ENCODE measurements around the gene CNTLN. TPM values are rescaled to one million over a fixed set of nuclear protein-coding genes. Genes with fewer than 3 reads are reported as not detected.

The CNTLN gene
- total and polyA plus RNA-seq, 2 of the 13 experiments (the other 11 are each of a cell fraction or from before 2014, with no cell fraction given) = 1.5 to 5.7 TPM

DNA sequence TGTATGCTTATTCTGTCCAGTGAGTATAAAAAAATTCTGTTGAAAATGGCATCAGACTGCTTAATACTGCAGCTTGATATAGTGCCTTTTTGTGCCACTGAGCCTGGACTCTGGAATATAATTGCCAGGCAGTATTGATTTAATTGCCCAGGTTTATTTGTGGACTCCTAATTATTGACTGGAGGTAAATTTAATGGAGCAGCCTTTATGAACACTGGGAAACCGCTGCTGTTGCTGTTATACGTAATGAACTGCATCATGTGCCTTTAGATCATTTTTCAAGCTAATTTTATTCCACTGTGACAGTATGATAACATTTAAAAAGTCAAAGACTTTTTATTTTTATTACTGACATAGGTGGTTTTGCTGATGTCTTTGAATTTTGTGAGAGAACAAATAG lies 353.8 kb downstream of the CNTLN start (continued):
- TF ChIP-seq, protein P1, sequence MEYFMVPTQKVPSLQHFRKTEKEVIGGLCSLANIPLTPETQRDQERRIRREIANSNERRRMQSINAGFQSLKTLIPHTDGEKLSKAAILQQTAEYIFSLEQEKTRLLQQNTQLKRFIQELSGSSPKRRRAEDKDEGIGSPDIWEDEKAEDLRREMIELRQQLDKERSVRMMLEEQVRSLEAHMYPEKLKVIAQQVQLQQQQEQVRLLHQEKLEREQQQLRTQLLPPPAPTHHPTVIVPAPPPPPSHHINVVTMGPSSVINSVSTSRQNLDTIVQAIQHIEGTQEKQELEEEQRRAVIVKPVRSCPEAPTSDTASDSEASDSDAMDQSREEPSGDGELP (IDR thresholded peaks at IDR 0.05; ENCODE audit: borderline replicate concordance, low read depth) = no peak
- TF ChIP-seq ZNF282 (IDR thresholded peaks at IDR 0.05; ENCODE audit: partially characterized antibody) = no peak
- no peak for TF ChIP-seq DR1 (CRISPR knock-in tag; IDR thresholded peaks at IDR 0.05)
- TF ChIP-seq, protein P2, sequence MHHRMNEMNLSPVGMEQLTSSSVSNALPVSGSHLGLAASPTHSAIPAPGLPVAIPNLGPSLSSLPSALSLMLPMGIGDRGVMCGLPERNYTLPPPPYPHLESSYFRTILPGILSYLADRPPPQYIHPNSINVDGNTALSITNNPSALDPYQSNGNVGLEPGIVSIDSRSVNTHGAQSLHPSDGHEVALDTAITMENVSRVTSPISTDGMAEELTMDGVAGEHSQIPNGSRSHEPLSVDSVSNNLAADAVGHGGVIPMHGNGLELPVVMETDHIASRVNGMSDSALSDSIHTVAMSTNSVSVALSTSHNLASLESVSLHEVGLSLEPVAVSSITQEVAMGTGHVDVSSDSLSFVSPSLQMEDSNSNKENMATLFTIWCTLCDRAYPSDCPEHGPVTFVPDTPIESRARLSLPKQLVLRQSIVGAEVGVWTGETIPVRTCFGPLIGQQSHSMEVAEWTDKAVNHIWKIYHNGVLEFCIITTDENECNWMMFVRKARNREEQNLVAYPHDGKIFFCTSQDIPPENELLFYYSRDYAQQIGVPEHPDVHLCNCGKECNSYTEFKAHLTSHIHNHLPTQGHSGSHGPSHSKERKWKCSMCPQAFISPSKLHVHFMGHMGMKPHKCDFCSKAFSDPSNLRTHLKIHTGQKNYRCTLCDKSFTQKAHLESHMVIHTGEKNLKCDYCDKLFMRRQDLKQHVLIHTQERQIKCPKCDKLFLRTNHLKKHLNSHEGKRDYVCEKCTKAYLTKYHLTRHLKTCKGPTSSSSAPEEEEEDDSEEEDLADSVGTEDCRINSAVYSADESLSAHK (CRISPR knock-in tag; IDR thresholded peaks at IDR 0.05; ENCODE audit: borderline replicate concordance) = no peak
- TF ChIP-seq ZNF660 (CRISPR knock-in tag; IDR thresholded peaks at IDR 0.05; ENCODE audit: borderline replicate concordance, low read depth) = no peak
- no peak for TF ChIP-seq CEBPB (IDR thresholded peaks at IDR 0.05; ENCODE audit: borderline replicate concordance, low read depth, low read length)

DNA sequence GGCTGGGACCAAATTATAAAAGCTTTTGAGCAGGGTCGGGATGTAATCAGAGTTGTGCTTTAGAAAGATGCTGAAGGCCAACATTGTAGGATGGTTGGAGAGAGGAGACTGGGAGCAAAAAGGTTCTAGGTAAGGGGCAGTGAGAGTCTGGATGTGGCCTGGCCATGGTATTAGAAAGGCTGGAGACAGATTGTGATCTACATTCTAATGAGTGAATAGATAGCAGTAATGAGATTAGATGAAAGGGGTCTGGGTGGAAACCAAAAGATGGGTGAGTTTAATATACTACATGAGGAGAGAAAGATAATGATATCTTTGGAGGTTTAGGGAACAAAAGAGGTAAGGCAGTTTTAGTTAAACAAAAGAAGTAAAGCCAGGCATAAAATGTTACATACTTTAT lies 355.3 kb downstream of the CNTLN start:
- FAIRE-seq (no peak), DNase-seq (ENCODE audit: low spot score) (no peak), ATAC-seq (no peak)
- Histone ChIP-seq H3K4me2 (ENCODE audit: low read depth, low read length) (no peak overlapping the region), H4K20me1 (ENCODE audit: insufficient read depth, low read length) (no peaks in the 10 kb centered on the region), H3K36me3 (replicated peaks in 1 of 2; ENCODE audit: control insufficient read depth in 1 of 2, insufficient read depth in 2 of 2, low read length in 2 of 2) (no peaks in the 10 kb centered on the region), H3K27ac (ENCODE audit: extremely low read length, insufficient read depth, low read length) (no peak overlapping the region), H2AFZ (ENCODE audit: low read length) (no peak overlapping the region), H3K9me3 (ENCODE audit: low read length) (no peaks in the 10 kb centered on the region), H3K4me1 (ENCODE audit: insufficient read depth, low read length) (no peaks in the 10 kb centered on the region), H3K9ac (ENCODE audit: insufficient read depth, low read depth, low read length) (no peak overlapping the region), H3K79me2 (ENCODE audit: insufficient read depth, low read length) (no peaks in the 10 kb centered on the region), H3K27me3 (ENCODE audit: control insufficient read depth in 1 of 2, insufficient read depth in 2 of 2, low read length in 2 of 2) (no peaks in the 10 kb centered on the region), H3K4me3 (replicated peaks in 1 of 3; ENCODE audit: insufficient read depth in 1 of 3, low read depth in 2 of 3, low read length in 3 of 3) (no peak overlapping the region)
- intact Hi-C loops (cut with micrococcal nuclease; ENCODE audit: unreplicated experiment) = no loop called here
- in situ Hi-C loops (cut with HindIII; ENCODE audit: extremely low pct_ligation_motif_present, low pct_unique_long_range_greater_than_20kb) = no loop called here
- no TSS peak for BruUV-seq (replicated peaks)
- 52% methylated on average over 1 of the region's 1 CpG for WGBS (ENCODE audit: low lambda C conversion rate)
- ChIA-PET CTCF (ENCODE audit: low intra/inter-chr PET ratio, low total read pairs) (no interaction called here), POLR2A (no interaction called here)
- no peak for TF ChIP-seq SP140L (CRISPR knock-in tag; IDR thresholded peaks at IDR 0.05; ENCODE audit: borderline replicate concordance)
- TF ChIP-seq ZNF607 (CRISPR knock-in tag; IDR thresholded peaks at IDR 0.05; ENCODE audit: borderline replicate concordance) = no peak
- TF ChIP-seq, protein P2 (CRISPR knock-in tag; IDR thresholded peaks at IDR 0.05; ENCODE audit: borderline replicate concordance) = no peak
- TF ChIP-seq PAF1 (CRISPR knock-in tag; IDR thresholded peaks at IDR 0.05) = no peak
- no peak for TF ChIP-seq ZNF205 (CRISPR knock-in tag; IDR thresholded peaks at IDR 0.05)
- no peak for TF ChIP-seq ZNF180 (CRISPR knock-in tag; IDR thresholded peaks at IDR 0.05; ENCODE audit: borderline replicate concordance, low read depth)
- TF ChIP-seq ZMYM4 (CRISPR knock-in tag; IDR thresholded peaks at IDR 0.05) = no peak
- no peak for TF ChIP-seq NR2F1 (CRISPR knock-in tag; IDR thresholded peaks at IDR 0.05)
- no peak for TF ChIP-seq GPN1 (CRISPR knock-in tag; IDR thresholded peaks at IDR 0.05; ENCODE audit: borderline replicate concordance)
- TF ChIP-seq ZNF124 (CRISPR knock-in tag; IDR thresholded peaks at IDR 0.05) = no peak
- no peak for TF ChIP-seq SOX5 (CRISPR knock-in tag; IDR thresholded peaks at IDR 0.05; ENCODE audit: borderline replicate concordance)
- TF ChIP-seq ZNF549 (CRISPR knock-in tag; IDR thresholded peaks at IDR 0.05) = no peak
